ENCODE data around the gene SPATA21.

- TF ChIP-seq CTCF (IDR thresholded peaks at IDR 0.05) (no peak), POLR2A (IDR thresholded peaks at IDR 0.05) (no peak)
Observed at GRCh38 chr1:16356867-16357266, 80.4 kb downstream of the SPATA21 start.
